Mucosa of descending colon (tissue), 3 donors: Measurements from ENCODE around the gene APOA4. TPM values are rescaled to one million over a fixed set of nuclear protein-coding genes. Genes with fewer than 3 reads are reported as not detected.

ENCODE experiments used
- ATAC-seq: fragments of 200-7000 bp; cut with Tn5 transposase; one replicate; pipeline ENCODE4 v1.9.1; 2020; ENCODE audit warnings: mild to moderate bottlenecking, moderate library complexity
- DNase-seq, 3 donors: peaks; one replicate each; pipeline ENCODE4 v3.0.0-alpha.2; 2020
- H3K36me3 ChIP-seq: fragments of 200-600 bp; one replicate; pipeline ENCODE4 v1.8.0; 2021; ENCODE audit warnings: low read depth, mild to moderate bottlenecking
- H3K4me1 ChIP-seq: fragments of 200-600 bp; one replicate; pipeline ENCODE4 v1.8.0; 2021; ENCODE audit warnings: low read depth, mild to moderate bottlenecking
- H3K4me3 ChIP-seq: fragments of 200-600 bp; one replicate; pipeline ENCODE4 v1.8.0; 2021; ENCODE audit warnings: mild to moderate bottlenecking
- H3K9me3 ChIP-seq: fragments of 200-600 bp; one replicate; pipeline ENCODE4 v1.8.0; 2021; ENCODE audit warnings: mild to moderate bottlenecking
- intact Hi-C, 2 donors: fragments of 100-400 bp; cut with DNase I in 1 of 2; cut with micrococcal nuclease in 1 of 2; formaldehyde crosslinking; loops; one replicate each; pipeline versions ENCODE4 v1.11.0 to v1.11.1; 2022; cut with DNase I, micrococcal nuclease
- total RNA-seq, 3 donors: library from RNA; stranded (reverse); fragmentation: NEBNext Ultra II Directional in 2 of 3; extraction: Animal tissue kit (Norgen Biotek cat#: 25700) in 2 of 3; gene quantifications; one replicate each; pipeline versions ENCODE4 v1.2.1 to v1.2.4, GENCODE V29; 2021 to 2023
- TF ChIP-seq, protein P1 (sequence below): fragments of 200-600 bp; IDR thresholded peaks from one replicate; pipeline ENCODE4 v1.8.0; 2022; ENCODE audit warnings: antibody characterized with exemption, mild to moderate bottlenecking
- donor health status: DM: no; HTN: no; CAD: no; lungs with moderate emphysema.
- donor health status: DM: no; HTN: no; CAD: no.
- donor health status: DM: no; HTN: yes; CAD: no.

Gene APOA4
- total RNA-seq, 3 donors from 2014 or later = not detected

DNA sequence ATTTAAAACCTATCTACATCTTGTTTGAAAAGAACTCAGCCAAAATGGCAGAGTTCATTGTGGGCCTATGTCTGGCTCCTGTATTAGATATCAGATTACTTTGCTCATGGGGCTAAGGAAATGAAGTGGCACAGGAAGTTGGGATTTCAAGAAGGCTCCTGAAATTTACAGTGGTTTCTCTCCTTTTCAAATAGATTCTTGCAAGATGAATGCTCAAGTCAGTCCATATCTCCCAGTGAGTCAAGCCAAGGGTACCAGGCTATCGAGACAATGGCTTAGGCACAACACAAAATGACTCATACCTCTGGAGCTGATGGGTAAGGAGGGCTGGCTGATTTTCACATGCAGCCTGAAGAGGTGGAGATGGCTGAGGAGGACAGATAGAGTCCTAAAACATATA, 38.4 kb upstream of the APOA4 start:
- Histone ChIP-seq H3K9me3 (no peaks in the 10 kb centered on the region), H3K36me3 (no peaks in the 10 kb centered on the region), H3K4me1 (no peaks in the 10 kb centered on the region), H3K4me3 (no peak overlapping the region)
- DNase-seq (no peak), ATAC-seq (no peak)
- intact Hi-C loops = no loop called here
- TF ChIP-seq, protein P1, sequence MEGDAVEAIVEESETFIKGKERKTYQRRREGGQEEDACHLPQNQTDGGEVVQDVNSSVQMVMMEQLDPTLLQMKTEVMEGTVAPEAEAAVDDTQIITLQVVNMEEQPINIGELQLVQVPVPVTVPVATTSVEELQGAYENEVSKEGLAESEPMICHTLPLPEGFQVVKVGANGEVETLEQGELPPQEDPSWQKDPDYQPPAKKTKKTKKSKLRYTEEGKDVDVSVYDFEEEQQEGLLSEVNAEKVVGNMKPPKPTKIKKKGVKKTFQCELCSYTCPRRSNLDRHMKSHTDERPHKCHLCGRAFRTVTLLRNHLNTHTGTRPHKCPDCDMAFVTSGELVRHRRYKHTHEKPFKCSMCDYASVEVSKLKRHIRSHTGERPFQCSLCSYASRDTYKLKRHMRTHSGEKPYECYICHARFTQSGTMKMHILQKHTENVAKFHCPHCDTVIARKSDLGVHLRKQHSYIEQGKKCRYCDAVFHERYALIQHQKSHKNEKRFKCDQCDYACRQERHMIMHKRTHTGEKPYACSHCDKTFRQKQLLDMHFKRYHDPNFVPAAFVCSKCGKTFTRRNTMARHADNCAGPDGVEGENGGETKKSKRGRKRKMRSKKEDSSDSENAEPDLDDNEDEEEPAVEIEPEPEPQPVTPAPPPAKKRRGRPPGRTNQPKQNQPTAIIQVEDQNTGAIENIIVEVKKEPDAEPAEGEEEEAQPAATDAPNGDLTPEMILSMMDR = no peak

DNA sequence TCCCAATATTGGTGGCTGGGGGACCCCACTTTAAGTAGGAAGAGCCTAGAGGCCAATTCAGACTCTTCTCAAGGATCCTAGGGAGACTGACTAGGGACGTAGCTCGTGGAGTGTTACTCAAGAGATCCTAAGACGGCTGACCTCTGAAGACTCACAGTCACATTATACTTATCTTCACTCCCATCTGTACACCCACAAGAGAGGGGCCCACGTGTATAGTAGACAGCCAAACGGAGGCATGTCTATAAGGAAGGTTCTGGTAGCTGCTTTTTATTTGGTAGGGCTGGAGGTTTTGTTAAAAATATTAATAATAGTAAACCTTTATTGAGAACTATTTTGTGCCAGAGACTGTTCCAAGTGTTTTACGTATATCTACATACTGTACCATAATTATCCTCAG, 37.2 kb upstream of the APOA4 start:
- TF ChIP-seq, protein P1 = no peak
- intact Hi-C loops = no loop called here
- H3K36me3 ChIP-seq = no peaks in the 10 kb centered on the region

DNA sequence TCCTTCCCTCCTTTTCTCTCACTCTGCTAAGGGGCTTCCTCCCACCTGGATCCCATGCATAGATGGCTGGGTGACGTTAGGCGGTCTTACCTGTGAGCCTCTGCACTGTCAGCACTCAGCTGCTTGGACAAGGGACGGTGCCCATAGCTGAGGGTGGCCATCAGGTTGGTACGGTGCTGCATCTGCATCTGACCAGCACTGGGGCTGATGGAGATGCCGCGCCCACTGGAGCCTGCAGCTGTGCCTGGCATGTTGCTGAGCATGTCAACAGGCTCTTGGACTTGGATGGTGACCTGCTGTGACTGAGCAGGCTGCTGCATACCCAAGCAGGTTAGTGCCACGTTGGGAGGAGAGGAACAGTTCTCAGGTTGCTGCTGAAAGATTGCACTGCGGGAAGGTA, 36.1 kb upstream of the APOA4 start:
- no peak overlapping the region for H3K4me3 ChIP-seq
- peaks cover 4% of the 10 kb centered on the region for H3K4me1 ChIP-seq
- H3K36me3 ChIP-seq = no peaks in the 10 kb centered on the region
- intact Hi-C loops = no loop called here
- DNase-seq (no peak), ATAC-seq (no peak)
- no peaks in the 10 kb centered on the region for H3K9me3 ChIP-seq
- TF ChIP-seq, protein P1 = no peak

More for the DNA sequence above, 37.2 kb upstream of the APOA4 start:
- ATAC-seq (no peak), DNase-seq (no peak)
- H3K4me3 ChIP-seq = no peak overlapping the region
- H3K4me1 ChIP-seq = no peaks in the 10 kb centered on the region
- H3K9me3 ChIP-seq = no peaks in the 10 kb centered on the region

DNA sequence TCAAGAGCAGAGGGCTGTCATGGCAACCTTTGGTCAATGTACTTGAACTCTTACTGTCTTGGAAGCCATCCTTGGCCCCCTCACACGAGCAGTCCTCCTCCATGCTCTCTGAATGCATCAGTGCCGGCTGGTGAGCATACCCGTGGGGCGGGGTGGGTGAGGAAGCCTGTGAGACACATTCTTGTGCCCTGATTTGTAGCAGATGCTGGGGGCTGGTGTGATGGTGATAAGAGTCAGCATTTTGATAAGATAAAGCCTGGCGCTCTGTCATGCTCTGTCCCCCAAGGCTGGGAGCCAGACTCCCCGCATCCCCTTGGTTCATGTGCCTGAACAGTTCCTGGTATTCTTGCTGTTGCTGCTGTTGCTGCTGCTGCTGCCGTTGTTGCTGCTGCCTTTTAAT, 34.8 kb upstream of the APOA4 start:
- DNase-seq = no peak
- H3K36me3 ChIP-seq = no peaks in the 10 kb centered on the region
- H3K4me1 ChIP-seq = peaks cover 17% of the 10 kb centered on the region
- H3K4me3 ChIP-seq = no peak overlapping the region
- intact Hi-C loops = no loop called here
- H3K9me3 ChIP-seq = no peaks in the 10 kb centered on the region
- ATAC-seq = no peak
- TF ChIP-seq, protein P1 = no peak

DNA sequence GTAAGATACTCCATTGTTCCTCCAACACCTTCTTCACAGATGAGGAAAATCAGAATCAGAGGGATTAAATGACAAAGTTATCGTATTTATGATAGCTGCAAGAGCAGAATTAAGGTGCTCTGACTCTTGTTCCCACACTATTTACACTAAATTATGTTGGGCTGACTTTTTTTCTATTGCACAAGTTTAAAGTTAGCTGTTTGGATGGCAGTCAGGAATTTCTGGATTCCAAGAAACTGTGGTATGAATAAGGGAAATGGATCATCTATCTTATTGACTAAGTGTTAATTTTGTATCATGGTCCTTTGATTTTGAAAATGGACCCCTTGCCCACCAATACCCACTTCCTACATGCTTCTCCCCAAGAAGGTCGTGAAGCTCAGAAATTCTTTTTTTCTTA, 34.2 kb upstream of the APOA4 start:
- DNase-seq = no peak
- no peaks in the 10 kb centered on the region for H3K9me3 ChIP-seq
- peaks cover 23% of the 10 kb centered on the region for H3K4me1 ChIP-seq
- no peaks in the 10 kb centered on the region for H3K36me3 ChIP-seq
- H3K4me3 ChIP-seq = no peak overlapping the region
- no peak for ATAC-seq
- intact Hi-C loops = no loop called here
- TF ChIP-seq, protein P1 = no peak

DNA sequence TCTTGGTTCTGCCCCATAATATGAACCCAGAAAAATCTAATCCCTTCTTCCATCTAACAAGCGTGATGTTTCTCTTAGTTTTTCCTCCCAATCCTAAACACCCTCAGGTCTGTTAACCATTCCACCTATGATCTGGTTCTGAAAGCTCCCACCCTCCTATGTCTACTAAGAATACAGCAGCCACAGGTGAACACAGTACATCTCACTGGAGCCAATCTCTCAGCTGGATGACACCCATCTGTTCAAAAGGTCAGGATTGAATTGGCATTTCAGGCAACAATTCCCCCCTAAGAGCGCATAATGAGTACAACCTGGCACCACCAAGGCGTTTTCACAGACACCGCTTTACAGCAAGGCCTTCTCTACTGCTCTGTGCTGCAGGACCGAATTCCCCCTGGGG, 33.3 kb upstream of the APOA4 start:
- DNase-seq (no peak), ATAC-seq (no peak)
- Histone ChIP-seq H3K9me3 (no peaks in the 10 kb centered on the region), H3K4me3 (no peak overlapping the region), H3K36me3 (no peaks in the 10 kb centered on the region), H3K4me1 (peaks cover 32% of the 10 kb centered on the region)
- intact Hi-C loops = no loop called here
- TF ChIP-seq, protein P1 = no peak
